Prostate gland (tissue), 2 donors: ENCODE results near the gene MAGI2. TPM values are rescaled to one million over a fixed set of nuclear protein-coding genes. Genes with fewer than 3 reads are reported as not detected.

Source experiments
- DNase-seq: peaks from one replicate; pipeline ENCODE4 v3.0.0-alpha.2; 2019; ENCODE audit warnings: low spot score
- H3K27ac ChIP-seq, 2 donors: fragments of 200-600 bp; sonication (generic); 2 replicates each; pipeline ENCODE4 v1.5.1; 2017 to 2019
- H3K27me3 ChIP-seq: fragments of 200-600 bp; sonication (generic); replicated peaks from 2 replicates; pipeline ENCODE4 v1.5.1; 2019; ENCODE audit not compliant: insufficient read depth
- H3K36me3 ChIP-seq, 2 donors: fragments of 200-600 bp; sonication (generic); 1 replicate in 1 of 2; 2 replicates in 1 of 2; pipeline versions ENCODE4 v1.5.1 to v1.8.1; 2017 to 2019
- H3K4me1 ChIP-seq: fragments of 200-600 bp; sonication (generic); replicated peaks from 2 replicates; pipeline ENCODE4 v1.5.1; 2019
- H3K4me3 ChIP-seq, 2 donors: fragments of 200-600 bp; sonication (generic); 2 replicates each; pipeline ENCODE4 v1.5.1; 2017 to 2019
- H3K9me3 ChIP-seq: fragments of 200-600 bp; sonication (generic); 2 replicates; pipeline ENCODE4 v1.5.1; 2017
- CTCF ChIP-seq, 4 experiments: fragments of 200-600 bp in 2 of 4; fragments of 450-650 bp in 2 of 4; sonication (generic) in 2 of 4; IDR thresholded peaks; 1 replicate in 3 of 4; 2 replicates in 1 of 4; pipeline ENCODE4 v1.5.1; 2016 to 2019; ENCODE audit warnings: antibody characterized with exemption in 4 of 4, mild to moderate bottlenecking in 2 of 4, moderate library complexity in 2 of 4
- POLR2A ChIP-seq: fragments of 450-650 bp; IDR thresholded peaks from one replicate; pipeline ENCODE4 v1.6.1; 2016; ENCODE audit warnings: antibody characterized with exemption, mild to moderate bottlenecking
- POLR2AphosphoS5 ChIP-seq: sonication (generic); formaldehyde crosslinking; IDR thresholded peaks from one replicate; pipeline ENCODE4 v1.6.1; 2017; ENCODE audit warnings: antibody characterized with exemption
- WGBS: methylation state at CpG from one replicate; pipeline ENCODE4 v1.1.5; 2018; 5-methylcytosine and 5-hydroxymethylcytosine counted together
- intact Hi-C: fragments of 100-400 bp; cut with DNase I; formaldehyde crosslinking; loops from one replicate; pipeline ENCODE4 v1.14.2; 2022
- total RNA-seq, 2 donors: library from RNA; depleted of rRNA; stranded (reverse); fragments of >200 nt; gene quantifications; one replicate each; pipeline ENCODE4 v1.1.0, GENCODE V29; 2016

MAGI2 gene
- total RNA-seq, 2 donors from 2014 or later, result 27.1 to 31.3 TPM

- Histone ChIP-seq H3K4me3 (no peak overlapping the region), H3K27ac (no peak overlapping the region), H3K4me1 (no peaks in the 10 kb centered on the region), H3K36me3 (no peaks in the 10 kb centered on the region), H3K27me3 (no peaks in the 10 kb centered on the region), H3K9me3 (no peaks in the 10 kb centered on the region)
- TF ChIP-seq POLR2AphosphoS5 (no peak), POLR2A (no peak), CTCF (IDR thresholded peaks at IDR 0.05) (no peak)
- no peak for DNase-seq
- intact Hi-C loops, result no loop called here
- WGBS, result 86% methylated on average over 1 of the region's 1 CpG
Measured at GRCh38 chr7:78055599-78055998, 1397.9 kb downstream of the MAGI2 start.

DNA sequence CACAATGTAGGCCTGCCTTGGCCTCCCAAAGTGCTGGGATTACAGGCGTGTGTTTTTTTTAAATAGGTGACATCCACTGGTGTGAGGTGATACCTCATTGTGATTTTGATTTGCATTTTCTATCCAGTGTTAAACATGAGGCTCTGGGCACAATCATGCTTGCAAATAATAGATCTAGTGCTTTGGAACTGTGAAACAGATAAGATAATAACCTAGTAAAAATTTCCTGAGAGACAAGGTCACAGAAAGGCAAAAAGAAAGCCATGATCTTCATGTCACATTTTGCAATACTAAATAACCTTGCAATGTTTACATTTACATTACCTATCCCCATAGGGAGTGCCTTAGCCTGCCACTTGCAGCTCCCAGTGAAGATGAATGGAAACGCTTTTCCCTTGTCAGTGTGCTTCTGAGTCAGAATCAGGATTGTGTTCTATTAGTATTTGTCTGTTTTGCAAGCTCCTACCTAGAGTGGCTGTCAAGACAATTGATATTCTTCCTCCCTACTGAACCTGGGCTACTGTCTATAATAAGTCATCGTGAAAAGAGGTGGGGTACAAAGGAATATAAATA is 1398.4 kb downstream of the MAGI2 start:
- Histone ChIP-seq H3K4me1 (no peaks in the 10 kb centered on the region), H3K27ac (no peak overlapping the region), H3K9me3 (no peaks in the 10 kb centered on the region), H3K27me3 (no peaks in the 10 kb centered on the region), H3K4me3 (no peak overlapping the region), H3K36me3 (no peaks in the 10 kb centered on the region)
- WGBS, result 60% methylated on average over 3 of the region's 3 CpGs
- intact Hi-C loops, result no loop called here
- TF ChIP-seq POLR2A (no peak), POLR2AphosphoS5 (no peak), CTCF (IDR thresholded peaks at IDR 0.05) (no peak)
- no peak for DNase-seq

GRCh38 chr7:78052112-78052511 is 1401.4 kb downstream of the MAGI2 start:
- Histone ChIP-seq H3K36me3 (no peaks in the 10 kb centered on the region), H3K4me1 (no peaks in the 10 kb centered on the region), H3K27ac (no peak overlapping the region), H3K4me3 (no peak overlapping the region), H3K27me3 (no peaks in the 10 kb centered on the region), H3K9me3 (no peaks in the 10 kb centered on the region)
- WGBS, result 66% methylated on average over 7 of the region's 7 CpGs
- intact Hi-C loops, result no loop called here
- no peak for DNase-seq
- TF ChIP-seq POLR2AphosphoS5 (no peak), POLR2A (no peak), CTCF (IDR thresholded peaks at IDR 0.05) (no peak)

DNA sequence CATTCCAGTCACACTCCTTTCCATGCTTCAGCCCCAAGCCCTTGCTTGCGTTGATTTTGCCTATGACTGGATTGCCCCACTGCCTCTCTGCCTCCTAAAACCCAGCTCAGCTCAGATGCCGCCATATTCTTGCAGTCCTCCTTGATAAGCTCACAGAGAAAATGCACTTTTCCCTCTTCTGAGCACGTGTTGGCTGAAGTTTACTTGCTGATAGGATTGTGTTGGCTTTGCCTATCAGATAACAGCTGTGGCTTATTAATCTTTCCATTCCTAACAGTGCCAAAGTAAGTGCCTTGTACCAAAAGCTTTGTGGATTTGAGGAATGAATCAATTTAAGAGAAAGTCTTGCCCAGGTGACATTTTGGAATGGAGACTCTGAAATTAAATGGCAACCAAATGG is 1405.7 kb downstream of the MAGI2 start:
- DNase-seq, result no peak
- Histone ChIP-seq H3K27me3 (no peaks in the 10 kb centered on the region), H3K4me1 (no peaks in the 10 kb centered on the region), H3K36me3 (no peaks in the 10 kb centered on the region), H3K27ac (no peak overlapping the region), H3K9me3 (no peaks in the 10 kb centered on the region), H3K4me3 (no peak overlapping the region)
- WGBS, result 74% methylated on average over 3 of the region's 3 CpGs
- TF ChIP-seq POLR2A (no peak), CTCF (IDR thresholded peaks at IDR 0.05) (no peak), POLR2AphosphoS5 (no peak)
- intact Hi-C loops, result no loop called here

GRCh38 chr7:78043159-78043558 is 1410.3 kb downstream of the MAGI2 start:
- 39% methylated on average over 2 of the region's 2 CpGs for WGBS
- Histone ChIP-seq H3K36me3 (no peaks in the 10 kb centered on the region), H3K4me1 (no peaks in the 10 kb centered on the region), H3K27ac (no peak overlapping the region), H3K9me3 (no peaks in the 10 kb centered on the region), H3K27me3 (no peaks in the 10 kb centered on the region), H3K4me3 (no peak overlapping the region)
- no peak for DNase-seq
- intact Hi-C loops, result no loop called here
- no peak for TF ChIP-seq POLR2AphosphoS5
- TF ChIP-seq CTCF (IDR thresholded peaks at IDR 0.05), result no peak
- no peak for TF ChIP-seq POLR2A
